Measurements from ENCODE around the gene PRKAR2B. TPM values are rescaled to one million over a fixed set of nuclear protein-coding genes. Genes with fewer than 3 reads are reported as not detected.
A peak's percentile ranks its signal among the peaks of the same experiment; 100 is the strongest.

PRKAR2B gene
- total and polyA plus RNA-seq, 10 donors, result 8.3 to 74.4 (median 38.9) TPM

DNA sequence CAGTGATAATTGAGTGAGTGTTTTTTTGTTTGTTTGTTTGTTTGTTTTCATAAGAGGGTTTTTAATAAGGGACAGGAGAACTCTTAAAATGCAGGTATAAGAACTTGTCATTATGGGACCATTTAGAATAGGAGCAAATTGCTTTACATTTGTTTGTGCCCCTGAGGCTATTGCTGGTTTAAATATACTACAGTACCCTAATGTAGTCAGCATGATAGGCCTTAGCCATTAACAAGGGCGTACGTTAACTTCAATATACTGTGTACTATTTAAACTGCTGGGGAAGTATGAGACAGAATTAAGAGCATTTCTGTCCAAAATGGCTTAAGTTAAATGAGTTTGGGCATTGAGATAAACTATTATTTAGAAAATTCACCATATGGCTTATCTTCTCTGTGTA lies 26.2 kb downstream of the PRKAR2B start:
- intact Hi-C loops (cut with DNase I; ENCODE audit: low total_unique reads), result no loop called here
- Histone ChIP-seq H3K36me3 (no peaks in the 10 kb centered on the region), H3K9me3 (no peaks in the 10 kb centered on the region), H3K27ac (peak overlapping the region in 7 of 8 donors; percentile 3 to 73 (median 65)), H3K4me1 (peaks cover 0 to 24% (median 4%) of the 10 kb centered on the region in 6 donors), H3K4me3 (no peak overlapping the region), H3K27me3 (replicated peaks in 1 of 7) (no peaks in the 10 kb centered on the region)
- no peak for DNase-seq
- WGBS, 5 donors, result 47 to 88% (median 65%) methylated on average over 2 of the region's 2 CpGs
- TF ChIP-seq POLR2AphosphoS5 (IDR thresholded peaks at IDR 0.05) (no peak), POLR2A (IDR thresholded peaks at IDR 0.05) (no peak)

DNA sequence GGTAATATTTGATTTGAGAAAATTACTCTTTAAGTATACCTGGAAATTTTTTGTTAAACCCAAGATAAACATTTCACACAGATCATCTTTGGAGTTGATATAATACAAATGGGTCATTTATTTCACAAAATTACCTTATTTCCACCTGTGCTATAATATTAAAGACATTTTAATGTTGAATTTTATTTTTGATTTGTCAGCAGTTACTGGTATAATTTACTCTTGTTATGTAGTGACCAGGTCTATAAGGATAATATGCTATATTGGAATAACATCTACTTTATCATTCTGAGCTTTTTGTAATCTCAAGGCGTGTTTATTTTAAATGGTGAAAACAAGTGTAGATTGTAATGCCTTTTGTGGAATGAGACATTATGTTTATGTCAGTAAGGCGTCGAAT lies 26.6 kb downstream of the PRKAR2B start:
- Histone ChIP-seq H3K27ac (peak overlapping the region in 5 of 8 donors; percentile 3 to 73 (median 66)), H3K9me3 (no peaks in the 10 kb centered on the region), H3K36me3 (no peaks in the 10 kb centered on the region), H3K4me3 (no peak overlapping the region), H3K4me1 (peaks cover 0 to 24% (median 4%) of the 10 kb centered on the region in 6 donors), H3K27me3 (replicated peaks in 1 of 7) (no peaks in the 10 kb centered on the region)
- 92 to 96% (median 93%) methylated on average over 3 of the region's 3 CpGs for whole genome bisulfite sequencing, 5 donors
- intact Hi-C loops (cut with DNase I; ENCODE audit: low total_unique reads), result no loop called here
- TF ChIP-seq, protein P1, sequence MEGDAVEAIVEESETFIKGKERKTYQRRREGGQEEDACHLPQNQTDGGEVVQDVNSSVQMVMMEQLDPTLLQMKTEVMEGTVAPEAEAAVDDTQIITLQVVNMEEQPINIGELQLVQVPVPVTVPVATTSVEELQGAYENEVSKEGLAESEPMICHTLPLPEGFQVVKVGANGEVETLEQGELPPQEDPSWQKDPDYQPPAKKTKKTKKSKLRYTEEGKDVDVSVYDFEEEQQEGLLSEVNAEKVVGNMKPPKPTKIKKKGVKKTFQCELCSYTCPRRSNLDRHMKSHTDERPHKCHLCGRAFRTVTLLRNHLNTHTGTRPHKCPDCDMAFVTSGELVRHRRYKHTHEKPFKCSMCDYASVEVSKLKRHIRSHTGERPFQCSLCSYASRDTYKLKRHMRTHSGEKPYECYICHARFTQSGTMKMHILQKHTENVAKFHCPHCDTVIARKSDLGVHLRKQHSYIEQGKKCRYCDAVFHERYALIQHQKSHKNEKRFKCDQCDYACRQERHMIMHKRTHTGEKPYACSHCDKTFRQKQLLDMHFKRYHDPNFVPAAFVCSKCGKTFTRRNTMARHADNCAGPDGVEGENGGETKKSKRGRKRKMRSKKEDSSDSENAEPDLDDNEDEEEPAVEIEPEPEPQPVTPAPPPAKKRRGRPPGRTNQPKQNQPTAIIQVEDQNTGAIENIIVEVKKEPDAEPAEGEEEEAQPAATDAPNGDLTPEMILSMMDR (IDR thresholded peaks at IDR 0.05 in 8 of 11, conservative IDR thresholded peaks at IDR 0.05 in 3 of 11), result no peak
- TF ChIP-seq POLR2AphosphoS5 (IDR thresholded peaks at IDR 0.05) (no peak), POLR2A (IDR thresholded peaks at IDR 0.05) (no peak)
- DNase-seq, result no peak

DNA sequence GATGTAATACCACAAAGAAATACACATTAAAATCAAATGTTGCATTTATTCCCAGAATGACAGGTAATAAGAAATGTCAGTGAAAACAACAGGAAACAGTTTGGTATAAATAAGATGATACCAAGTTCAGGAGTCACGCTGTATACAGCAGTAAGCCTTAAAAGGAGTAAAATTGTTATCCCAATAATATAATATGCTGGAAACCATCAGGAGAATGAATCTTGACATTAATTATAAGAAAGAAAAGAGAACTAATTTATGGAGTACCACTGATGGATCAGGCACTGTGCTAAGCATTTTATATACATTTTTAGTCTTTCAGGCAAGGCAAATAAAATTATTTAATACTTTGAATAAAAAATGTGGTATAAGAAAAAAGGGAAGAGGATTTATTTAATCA lies 27.6 kb downstream of the PRKAR2B start:
- intact Hi-C loops (cut with DNase I; ENCODE audit: low total_unique reads), result no loop called here
- H3K36me3 ChIP-seq, result no peaks in the 10 kb centered on the region
- H3K27me3 ChIP-seq (replicated peaks in 1 of 7), result no peaks in the 10 kb centered on the region
- H3K27ac ChIP-seq, result peak overlapping the region in 1 of 8 donors; percentile 18
- DNase-seq, result no peak
- H3K9me3 ChIP-seq, result no peaks in the 10 kb centered on the region
- 89 to 98% (median 95%) methylated on average over 1 of the region's 1 CpG for WGBS, 5 donors
- no peak overlapping the region for H3K4me3 ChIP-seq
- peaks cover 0 to 29% (median 3%) of the 10 kb centered on the region in 6 donors for H3K4me1 ChIP-seq
- no peak for TF ChIP-seq POLR2AphosphoS5 (IDR thresholded peaks at IDR 0.05)
- TF ChIP-seq POLR2A (IDR thresholded peaks at IDR 0.05), result no peak
- TF ChIP-seq, protein P1 (IDR thresholded peaks at IDR 0.05 in 8 of 11, conservative IDR thresholded peaks at IDR 0.05 in 3 of 11), result no peak

- Histone ChIP-seq H3K36me3 (no peaks in the 10 kb centered on the region), H3K4me1 (peaks cover 0 to 44% (median 0%) of the 10 kb centered on the region in 6 donors)
- WGBS, 5 donors, result 73 to 82% (median 79%) methylated on average over 6 of the region's 6 CpGs
These were observed 31.5 kb downstream of the PRKAR2B start for GRCh38 chr7:107075863-107076574.

More at GRCh38 chr7:107075863-107076574, 31.5 kb downstream of the PRKAR2B start:
- no peak for DNase-seq
- TF ChIP-seq POLR2AphosphoS5 (IDR thresholded peaks at IDR 0.05) (no peak), POLR2A (IDR thresholded peaks at IDR 0.05) (no peak)
- TF ChIP-seq, protein P1 (IDR thresholded peaks at IDR 0.05 in 8 of 11, conservative IDR thresholded peaks at IDR 0.05 in 3 of 11), result no peak
- intact Hi-C loops (cut with DNase I; ENCODE audit: low total_unique reads), result no loop called here
- Histone ChIP-seq H3K27ac (peak overlapping the region in 6 of 8 donors; percentile 51 to 84 (median 76)), H3K4me3 (peak overlapping the region in 1 of 8 donors; percentile 9), H3K9me3 (no peaks in the 10 kb centered on the region), H3K27me3 (replicated peaks in 1 of 7) (no peaks in the 10 kb centered on the region)

Measured in spleen (tissue), 11 donors.